DND-41 (cell line): ENCODE data around the gene CD80.
A peak's percentile ranks its signal among the peaks of the same experiment; 100 is the strongest.

Experiments used
- ATAC-seq: fragments of 200-7000 bp; cut with Tn5 transposase; 3 replicates; pipeline ENCODE4 v1.9.1; 2021; ENCODE audit warnings: low read depth; ENCODE audit not compliant: insufficient read depth
- DNase-seq: peaks from one replicate; pipeline ENCODE4 v3.0.0-alpha.2; 2020
- H2AFZ ChIP-seq: 2 replicates; pipeline ENCODE4 v1.6.0; 2012; ENCODE audit warnings: low read depth, low read length
- H3K27ac ChIP-seq: 2 replicates; pipeline ENCODE4 v1.5.1; 2012; ENCODE audit warnings: low read length, inconsistent platforms
- H3K27me3 ChIP-seq: fragments of 200-600 bp; sonication (generic); 2 replicates; pipeline ENCODE4 v1.6.0; 2012; ENCODE audit warnings: low read length, mild to moderate bottlenecking, inconsistent platforms; ENCODE audit not compliant: insufficient read depth, poor library complexity
- H3K36me3 ChIP-seq: 2 replicates; pipeline ENCODE4 v1.5.1; 2012; ENCODE audit warnings: low read length, inconsistent platforms; ENCODE audit not compliant: insufficient read depth
- H3K4me1 ChIP-seq: 2 replicates; pipeline ENCODE4 v1.5.1; 2012; ENCODE audit warnings: mild to moderate bottlenecking, low read length; ENCODE audit not compliant: insufficient read depth
- H3K4me2 ChIP-seq: 2 replicates; pipeline ENCODE4 v1.6.0; 2012; ENCODE audit warnings: mild to moderate bottlenecking, moderate library complexity, low read length, inconsistent platforms; ENCODE audit not compliant: insufficient read depth
- H3K4me3 ChIP-seq, 2 experiments: fragments of 200-600 bp in 1 of 2; shearing (Covaris generic) in 1 of 2; 2 replicates each; pipeline ENCODE4 v1.5.1; 2012 to 2016; ENCODE audit warnings: inconsistent platforms in 2 of 2, low read length in 2 of 2, mild to moderate bottlenecking in 2 of 2, low read depth in 1 of 2, moderate library complexity in 1 of 2
- H3K79me2 ChIP-seq: 2 replicates; pipeline ENCODE4 v1.6.0; 2012; ENCODE audit warnings: low read length, inconsistent platforms; ENCODE audit not compliant: insufficient read depth
- H3K9ac ChIP-seq: 2 replicates; pipeline ENCODE4 v1.6.0; 2012; ENCODE audit warnings: low read depth, mild to moderate bottlenecking, inconsistent platforms, low read length, moderate library complexity
- H3K9me3 ChIP-seq: 2 replicates; pipeline ENCODE4 v1.5.1; 2012; ENCODE audit warnings: low read length, moderate library complexity, mild to moderate bottlenecking, inconsistent platforms; ENCODE audit not compliant: insufficient read depth, severe bottlenecking
- H4K20me1 ChIP-seq: 2 replicates; pipeline ENCODE4 v1.6.0; 2012; ENCODE audit warnings: low read length; ENCODE audit not compliant: insufficient read depth
- EZH2 ChIP-seq: IDR thresholded peaks from 3 replicates; pipeline ENCODE4 v1.6.1; 2012; ENCODE audit warnings: borderline replicate concordance, low read depth, mild to moderate bottlenecking, moderate library complexity, low read length, inconsistent platforms; ENCODE audit not compliant: severe bottlenecking
- TF ChIP-seq, protein P1 (sequence below): IDR thresholded peaks from 2 replicates; pipeline ENCODE4 v1.5.1; 2012; ENCODE audit warnings: borderline replicate concordance, low read length, moderate library complexity, mild to moderate bottlenecking; ENCODE audit not compliant: poor library complexity, severe bottlenecking; ENCODE audit errors: extremely low read depth

Gene CD80

DNA sequence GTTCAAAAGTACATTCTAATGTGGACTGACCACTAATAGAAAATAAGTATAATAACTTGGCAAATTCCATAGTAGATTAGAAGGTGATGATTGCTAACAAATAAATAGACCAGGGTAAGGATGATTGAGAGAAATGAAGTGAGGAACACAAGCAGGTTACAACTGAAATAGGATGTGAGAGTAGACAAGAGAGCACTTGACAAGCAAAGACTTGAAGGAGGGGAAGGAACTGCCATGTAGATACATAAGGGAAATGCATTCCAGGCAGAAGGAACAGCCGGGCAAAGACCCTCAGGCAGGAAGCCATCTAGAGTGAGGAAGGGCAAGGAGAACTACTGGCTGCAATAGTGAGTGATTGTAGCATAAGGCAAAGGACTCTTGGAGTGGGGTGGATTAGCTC is 43.3 kb upstream of the CD80 start:
- no peak overlapping the region for H2AFZ ChIP-seq
- TF ChIP-seq, protein P1, sequence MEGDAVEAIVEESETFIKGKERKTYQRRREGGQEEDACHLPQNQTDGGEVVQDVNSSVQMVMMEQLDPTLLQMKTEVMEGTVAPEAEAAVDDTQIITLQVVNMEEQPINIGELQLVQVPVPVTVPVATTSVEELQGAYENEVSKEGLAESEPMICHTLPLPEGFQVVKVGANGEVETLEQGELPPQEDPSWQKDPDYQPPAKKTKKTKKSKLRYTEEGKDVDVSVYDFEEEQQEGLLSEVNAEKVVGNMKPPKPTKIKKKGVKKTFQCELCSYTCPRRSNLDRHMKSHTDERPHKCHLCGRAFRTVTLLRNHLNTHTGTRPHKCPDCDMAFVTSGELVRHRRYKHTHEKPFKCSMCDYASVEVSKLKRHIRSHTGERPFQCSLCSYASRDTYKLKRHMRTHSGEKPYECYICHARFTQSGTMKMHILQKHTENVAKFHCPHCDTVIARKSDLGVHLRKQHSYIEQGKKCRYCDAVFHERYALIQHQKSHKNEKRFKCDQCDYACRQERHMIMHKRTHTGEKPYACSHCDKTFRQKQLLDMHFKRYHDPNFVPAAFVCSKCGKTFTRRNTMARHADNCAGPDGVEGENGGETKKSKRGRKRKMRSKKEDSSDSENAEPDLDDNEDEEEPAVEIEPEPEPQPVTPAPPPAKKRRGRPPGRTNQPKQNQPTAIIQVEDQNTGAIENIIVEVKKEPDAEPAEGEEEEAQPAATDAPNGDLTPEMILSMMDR, result no peak
- no peak for TF ChIP-seq EZH2
- no peaks in the 10 kb centered on the region for H3K9me3 ChIP-seq
- no peaks in the 10 kb centered on the region for H3K4me1 ChIP-seq
- no peak overlapping the region for H3K4me2 ChIP-seq
- H3K27me3 ChIP-seq, result no peaks in the 10 kb centered on the region
- ATAC-seq (no peak), DNase-seq (no peak)
- H3K36me3 ChIP-seq, result no peaks in the 10 kb centered on the region
- no peak overlapping the region for H3K27ac ChIP-seq
- no peak overlapping the region for H3K4me3 ChIP-seq
- H4K20me1 ChIP-seq, result no peaks in the 10 kb centered on the region
- no peaks in the 10 kb centered on the region for H3K79me2 ChIP-seq
- no peak overlapping the region for H3K9ac ChIP-seq

DNA sequence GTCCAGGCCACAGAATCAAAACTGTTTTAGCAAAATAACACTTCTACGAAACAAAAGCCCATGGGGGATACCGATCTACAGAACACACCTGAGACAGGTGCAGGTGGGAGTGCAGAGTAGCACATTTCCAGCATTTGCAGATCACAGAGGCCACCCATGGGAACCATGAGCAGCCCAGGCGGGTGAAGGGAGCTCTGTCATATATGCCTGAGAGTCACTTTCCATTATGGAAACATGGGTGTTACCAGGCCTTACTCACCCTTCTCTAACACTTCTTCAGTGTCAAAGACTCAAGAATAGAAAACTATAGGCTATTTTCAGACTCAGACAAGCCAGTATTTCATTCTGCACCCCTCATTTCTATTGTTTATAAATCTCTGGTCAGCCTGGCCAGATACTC is 41.7 kb upstream of the CD80 start:
- H3K4me3 ChIP-seq, result no peak overlapping the region
- TF ChIP-seq EZH2, result no peak
- TF ChIP-seq, protein P1, result no peak
- ATAC-seq, result no peak
- H3K79me2 ChIP-seq, result no peaks in the 10 kb centered on the region
- H3K9me3 ChIP-seq, result no peaks in the 10 kb centered on the region
- H3K36me3 ChIP-seq, result no peaks in the 10 kb centered on the region
- H3K27ac ChIP-seq, result no peak overlapping the region
- no peaks in the 10 kb centered on the region for H4K20me1 ChIP-seq
- H3K4me1 ChIP-seq, result no peaks in the 10 kb centered on the region
- no peak overlapping the region for H2AFZ ChIP-seq
- H3K4me2 ChIP-seq, result no peak overlapping the region
- no peaks in the 10 kb centered on the region for H3K27me3 ChIP-seq
- no peak overlapping the region for H3K9ac ChIP-seq
- no peak for DNase-seq

DNA sequence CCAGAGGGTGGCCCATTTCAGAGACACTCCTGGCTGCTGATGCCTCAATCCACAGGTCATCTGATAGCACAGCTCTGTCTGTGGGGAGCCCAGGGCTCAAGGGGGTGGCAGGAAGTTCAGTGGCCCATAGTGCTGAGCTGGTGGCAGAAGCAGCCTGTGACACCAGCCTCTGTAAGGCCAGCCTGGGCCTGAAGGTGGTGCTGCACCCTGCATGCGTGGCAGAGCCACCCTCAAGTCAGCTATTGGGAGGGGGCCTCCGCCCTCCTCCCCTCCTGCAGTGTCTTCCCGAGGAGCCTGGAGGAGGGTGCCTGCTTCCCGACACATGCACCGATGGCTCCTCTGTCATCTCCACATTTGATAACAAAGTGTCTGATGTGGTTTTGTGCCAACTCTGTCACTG is 41.3 kb upstream of the CD80 start:
- TF ChIP-seq, protein P1, result peak; percentile 45
- no peak for TF ChIP-seq EZH2
- no peak overlapping the region for H3K4me3 ChIP-seq
- H2AFZ ChIP-seq, result no peak overlapping the region
- no peak overlapping the region for H3K27ac ChIP-seq
- no peaks in the 10 kb centered on the region for H3K79me2 ChIP-seq
- H3K4me1 ChIP-seq, result no peaks in the 10 kb centered on the region
- no peaks in the 10 kb centered on the region for H3K9me3 ChIP-seq
- no peak overlapping the region for H3K9ac ChIP-seq
- DNase-seq, result peak; percentile 9
- no peaks in the 10 kb centered on the region for H4K20me1 ChIP-seq
- no peak overlapping the region for H3K4me2 ChIP-seq
- H3K27me3 ChIP-seq, result no peaks in the 10 kb centered on the region
- H3K36me3 ChIP-seq, result no peaks in the 10 kb centered on the region
- peak; percentile 72 for ATAC-seq

DNA sequence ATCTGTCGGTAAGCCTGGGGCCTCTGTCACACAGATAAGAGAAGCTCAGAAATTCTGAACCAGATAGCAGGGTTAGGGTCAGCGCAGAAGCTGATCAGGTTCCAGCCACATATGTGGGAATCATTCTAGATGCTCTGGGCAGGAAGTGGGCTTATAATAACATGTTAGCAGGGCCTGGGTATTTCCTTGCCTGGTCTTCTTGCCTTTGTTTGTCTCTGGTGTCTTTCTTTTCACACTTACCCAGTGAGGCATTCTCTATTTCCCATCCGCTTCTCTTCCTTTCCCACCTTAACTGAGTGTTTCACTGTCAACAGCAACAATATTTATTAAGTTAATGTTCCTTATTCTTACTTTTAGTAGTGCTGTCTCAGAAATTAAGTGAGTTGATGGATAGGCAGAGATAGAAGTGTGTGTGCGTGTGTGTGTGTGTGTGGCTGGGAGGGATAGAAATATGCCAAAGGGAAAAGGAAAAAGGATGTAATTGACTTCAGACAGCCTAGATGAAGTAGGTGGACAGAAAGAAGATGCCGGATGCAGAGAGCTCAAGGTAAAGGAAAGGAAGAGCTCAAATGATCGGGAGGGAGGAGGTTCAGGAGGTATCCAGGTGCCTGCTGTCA is 40.3 kb upstream of the CD80 start:
- Histone ChIP-seq H3K9ac (no peak overlapping the region), H3K9me3 (no peaks in the 10 kb centered on the region), H3K36me3 (no peaks in the 10 kb centered on the region), H4K20me1 (no peaks in the 10 kb centered on the region), H3K79me2 (no peaks in the 10 kb centered on the region), H2AFZ (no peak overlapping the region), H3K27me3 (no peaks in the 10 kb centered on the region), H3K4me3 (no peak overlapping the region), H3K4me1 (no peaks in the 10 kb centered on the region), H3K27ac (no peak overlapping the region), H3K4me2 (no peak overlapping the region)
- no peak for DNase-seq
- no peak for TF ChIP-seq EZH2
- TF ChIP-seq, protein P1, result no peak
- no peak for ATAC-seq
